COLO668 (cell line): ENCODE results near the gene LCA5L.

ENCODE experiments used
- DNase-seq: peaks from one replicate; lab custom pipeline; 2025; ENCODE audit not compliant: unreplicated experiment; lab: John Stamatoyannopoulos, UW

Gene LCA5L

DNA sequence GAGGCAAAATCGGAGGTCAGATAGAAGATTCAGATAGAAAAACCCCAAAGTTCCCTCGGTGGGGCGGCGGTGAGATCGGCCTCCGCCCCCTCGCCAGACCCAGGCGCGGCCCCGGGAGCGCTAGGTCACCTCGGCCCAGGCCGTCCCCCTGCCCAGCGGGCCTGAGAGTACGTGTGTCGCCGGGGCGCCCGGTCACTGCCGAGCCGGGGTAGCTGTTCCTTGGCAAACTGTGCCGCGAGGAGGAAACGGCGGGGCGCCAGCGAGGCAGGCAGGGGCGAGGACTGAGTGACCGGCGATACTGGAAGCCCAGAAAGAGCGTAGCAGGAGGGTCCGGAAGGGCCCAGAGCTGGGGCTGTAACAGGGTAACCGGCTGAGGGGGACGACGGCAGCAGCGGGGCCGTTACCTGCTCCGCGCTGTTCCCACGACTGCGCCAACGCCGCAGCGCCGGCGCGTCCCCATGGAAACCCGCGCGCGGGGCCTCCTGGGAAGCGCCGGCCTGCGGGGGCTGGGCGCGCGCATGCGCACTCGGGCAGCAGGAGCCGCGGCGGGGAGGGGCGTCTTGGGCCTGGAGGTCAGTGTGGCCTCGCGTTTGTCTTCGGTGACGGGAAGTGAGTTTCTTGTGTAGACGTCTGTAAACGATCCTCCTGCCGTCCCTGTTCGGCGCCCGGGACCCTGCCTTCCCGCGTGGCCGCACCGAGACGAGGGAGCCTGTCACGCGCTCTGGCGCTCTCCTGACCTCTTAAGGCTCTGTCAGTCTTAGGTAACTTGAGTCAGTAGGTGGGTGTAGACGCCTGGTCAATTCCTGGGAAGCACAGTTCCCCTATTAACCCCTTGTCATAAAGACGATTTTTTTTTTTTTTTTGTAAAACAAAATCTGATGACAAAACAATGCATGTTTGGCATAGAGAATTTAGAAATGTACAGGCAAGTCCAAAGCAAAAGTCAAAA is at the start of gene LCA5L:
Gene LCA5L, minus strand, starts transcription at position 458 of the 949 bp plus-strand sequence. CDS start 17,285 bp downstream, outside the sequence.
- DNase-seq, result peak; percentile 96

DNA sequence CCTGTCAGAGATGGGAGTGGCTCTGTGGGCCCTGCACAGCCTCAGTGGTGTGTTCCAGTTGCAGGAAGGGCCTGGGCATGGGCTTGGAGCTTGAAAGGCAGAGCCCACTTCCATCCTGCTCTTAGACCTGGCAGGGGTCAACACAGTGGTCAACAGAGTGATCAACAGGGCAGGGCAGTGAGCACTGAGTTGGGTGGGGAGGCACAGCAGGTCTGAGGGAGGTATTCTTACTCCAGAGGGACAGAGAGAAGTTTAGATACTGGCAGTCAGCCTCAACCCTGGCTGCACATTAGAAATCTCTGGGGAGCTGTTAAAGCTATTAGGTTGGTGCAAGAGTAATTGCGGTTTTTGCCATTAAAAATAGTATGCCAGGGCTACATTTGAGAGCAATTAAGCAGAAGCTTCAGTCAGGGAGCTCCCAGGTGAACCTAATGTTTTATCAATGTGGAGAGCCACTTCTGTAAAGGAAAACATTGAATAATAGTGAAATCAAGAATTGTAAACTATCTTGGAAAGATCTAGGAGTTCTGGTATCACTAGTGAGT is 43.9 kb upstream of the LCA5L start:
- DNase-seq, result no peak

DNA sequence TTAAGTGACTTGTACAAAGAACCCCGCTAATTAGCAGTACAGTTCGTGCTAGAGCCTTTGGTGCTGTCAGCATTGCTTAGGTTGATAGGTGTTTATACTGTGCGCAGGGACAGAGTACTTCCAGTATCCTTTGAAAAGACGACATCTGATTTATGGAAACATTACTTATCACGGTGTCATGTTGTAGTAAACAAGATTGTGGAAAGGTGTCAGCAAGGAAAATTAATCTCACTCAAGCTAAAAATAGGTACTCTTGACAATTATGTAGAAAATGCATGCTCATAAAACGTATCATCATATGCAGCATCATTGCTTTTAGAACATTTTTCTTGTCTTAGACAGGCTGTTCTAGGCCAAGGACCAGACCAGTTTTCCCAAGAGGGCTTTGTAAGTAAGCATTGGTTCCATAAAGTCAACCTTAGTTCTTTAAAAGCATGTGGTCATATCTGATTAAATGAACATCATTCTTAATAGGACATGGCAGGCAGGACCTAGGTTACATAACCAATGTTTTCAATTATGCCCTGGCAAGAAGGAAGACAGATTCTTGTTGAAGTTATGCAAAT is 39.2 kb upstream of the LCA5L start:
- no peak for DNase-seq

DNA sequence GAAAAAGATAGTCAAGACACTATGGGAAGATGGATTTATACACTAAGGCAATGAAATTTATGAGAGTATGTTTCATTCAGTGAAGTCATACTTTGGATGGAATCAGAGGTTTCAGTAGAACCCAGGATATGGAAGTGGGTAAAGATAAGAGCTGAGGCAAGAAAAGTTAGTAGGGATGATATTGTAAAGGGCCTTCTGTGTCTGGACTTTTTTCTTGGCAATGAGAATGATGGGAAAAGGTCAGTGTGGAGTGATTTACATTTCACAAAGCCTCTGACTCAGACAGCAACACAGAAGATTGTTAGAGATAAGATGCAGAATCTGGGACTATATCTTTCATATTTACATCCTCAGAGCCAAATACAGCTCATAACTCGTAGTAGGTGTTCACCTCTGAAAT is 38.3 kb upstream of the LCA5L start:
- DNase-seq, result no peak

DNA sequence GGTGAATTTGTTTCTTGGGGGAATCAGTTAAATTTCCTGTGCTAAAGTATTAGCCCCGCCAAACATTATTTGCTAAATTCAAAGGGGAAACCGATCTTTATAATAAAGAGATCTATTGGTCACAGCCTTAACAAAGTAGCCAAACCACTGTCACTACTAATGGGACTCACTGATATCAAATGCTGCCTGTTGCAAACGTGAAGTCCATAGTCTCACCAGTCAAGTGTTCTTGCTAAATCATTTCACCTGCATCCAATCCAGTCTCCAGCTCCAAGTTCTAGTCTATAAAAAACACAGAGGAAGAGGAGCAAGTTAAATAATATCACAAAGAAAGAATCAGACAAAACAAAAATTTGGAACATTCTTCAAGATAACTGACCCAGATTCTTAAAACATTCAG is 36.3 kb upstream of the LCA5L start:
- DNase-seq, result no peak

DNA sequence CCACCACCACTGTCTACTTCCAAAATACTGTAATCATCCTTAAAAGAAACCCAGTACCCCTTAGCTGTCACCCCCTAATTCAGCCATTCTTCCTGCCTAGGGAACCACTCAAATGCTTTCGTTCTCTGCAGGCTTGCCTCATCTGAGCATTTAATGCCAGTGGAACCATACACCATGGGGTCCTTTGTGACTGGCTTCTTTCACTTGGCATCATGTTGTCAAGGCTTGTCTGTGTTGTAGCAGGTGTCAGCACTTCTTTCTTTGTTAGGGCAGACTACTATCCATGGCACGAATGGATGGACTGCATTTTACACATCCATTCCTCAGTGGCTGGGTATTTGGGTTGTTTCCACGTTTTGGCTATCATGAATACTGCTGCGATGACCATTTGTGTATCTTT is 34.7 kb upstream of the LCA5L start:
- DNase-seq, result no peak

DNA sequence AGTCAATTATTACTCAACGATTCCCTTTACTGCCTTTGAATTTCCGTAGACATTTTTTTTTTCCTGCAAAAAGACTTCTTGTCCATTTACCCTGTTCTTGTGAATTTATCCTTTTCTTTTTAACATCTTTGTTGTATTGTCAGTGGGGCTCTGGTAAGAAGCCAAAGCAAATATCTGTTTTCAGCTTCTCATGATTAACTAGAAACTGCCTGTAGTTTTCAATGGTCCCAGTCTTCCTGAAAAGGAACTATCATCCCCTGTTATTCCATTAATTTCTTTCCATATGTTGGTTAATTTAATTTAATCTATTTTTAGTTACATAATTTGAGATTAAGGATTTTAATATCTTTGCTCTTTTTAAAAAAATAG is 34.2 kb upstream of the LCA5L start:
- no peak for DNase-seq

DNA sequence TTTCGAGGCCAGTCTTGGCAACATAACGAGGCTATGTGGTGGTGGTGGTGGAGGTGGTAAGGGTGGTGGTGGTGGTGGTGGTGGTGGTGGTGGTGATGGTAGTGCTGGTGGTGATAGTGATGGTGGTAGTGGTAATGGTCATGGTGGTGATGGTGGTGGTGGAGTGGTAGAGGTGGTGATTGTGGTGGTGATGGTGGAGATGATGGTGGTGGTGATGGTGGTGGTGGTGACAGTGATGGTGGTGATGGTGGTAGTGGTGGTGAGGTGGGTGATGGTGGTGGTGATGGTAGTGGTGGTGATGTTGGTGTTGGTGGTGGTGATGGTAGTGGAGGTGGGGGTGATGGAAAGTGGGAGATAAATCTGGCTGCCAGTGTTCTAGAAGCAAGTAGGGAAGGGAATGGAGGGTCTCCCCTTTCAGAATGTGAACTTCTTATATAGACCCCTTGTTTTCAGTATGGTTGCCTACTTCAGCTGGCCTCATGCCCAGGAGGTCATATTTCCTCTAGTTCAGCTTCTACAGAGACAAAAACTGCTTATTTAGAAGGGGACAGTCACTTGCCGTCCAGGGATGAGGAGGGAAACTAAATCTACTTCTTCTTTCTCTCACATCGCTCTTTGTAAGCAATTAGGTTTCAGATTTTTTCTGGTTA is 33.7 kb upstream of the LCA5L start:
- DNase-seq, result no peak

DNA sequence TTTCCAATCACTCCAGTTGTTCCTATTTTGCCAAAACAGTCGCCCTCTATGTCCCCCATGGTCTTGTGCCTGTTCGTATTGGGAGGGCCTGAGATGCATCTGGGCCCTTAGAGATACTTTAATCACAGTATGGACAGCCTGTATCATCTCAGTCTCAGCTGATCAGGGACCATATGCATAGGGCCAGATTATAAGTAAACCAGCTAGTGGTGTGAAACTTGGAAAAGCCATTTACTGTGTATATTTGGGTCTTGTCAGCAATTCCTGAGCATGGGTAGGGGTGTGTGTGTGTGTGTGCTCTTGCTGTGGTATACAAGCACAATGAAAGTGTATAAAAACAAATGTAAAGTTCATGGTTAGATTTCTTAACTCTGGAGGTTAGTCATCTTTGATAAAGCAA is 29.0 kb upstream of the LCA5L start:
- DNase-seq, result no peak

DNA sequence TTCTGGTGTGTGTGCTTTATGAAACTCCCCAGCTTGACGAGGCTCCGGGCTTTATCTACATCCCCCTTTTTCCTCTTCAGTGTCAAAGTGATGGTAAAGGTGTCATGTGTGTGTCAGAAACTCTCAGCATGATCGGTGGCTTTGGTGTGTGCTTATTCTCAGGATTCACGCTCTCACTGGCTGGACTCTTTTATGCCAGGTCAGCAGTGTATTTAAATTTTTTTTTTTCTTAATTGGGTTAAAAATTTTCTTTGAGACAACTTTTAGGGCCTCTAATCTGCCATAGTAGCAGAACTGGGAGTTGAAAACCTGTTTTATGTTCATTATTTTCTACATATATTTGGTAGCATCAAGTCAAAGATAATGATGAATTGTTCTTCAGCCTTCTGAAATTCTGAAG is 27.2 kb upstream of the LCA5L start:
- no peak for DNase-seq

DNA sequence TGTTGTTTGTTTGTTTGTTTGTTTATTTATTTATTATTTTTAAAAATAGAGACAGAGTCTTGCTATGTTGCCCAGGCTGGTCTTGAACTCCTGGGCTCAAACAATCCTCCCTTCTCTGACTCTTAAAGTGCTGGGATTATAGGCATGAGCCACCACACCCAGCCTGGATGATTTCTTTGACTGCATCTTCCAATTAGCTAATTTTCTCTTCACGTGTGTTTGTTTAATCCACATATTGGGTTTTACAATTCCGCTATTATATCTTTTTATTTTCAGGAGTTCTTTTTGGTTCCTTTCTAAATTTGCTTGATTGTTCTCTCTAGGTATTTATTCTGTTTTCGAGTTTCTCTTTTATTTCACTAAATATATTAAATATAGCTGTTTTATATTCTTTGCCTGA is 26.0 kb upstream of the LCA5L start:
- no peak for DNase-seq

DNA sequence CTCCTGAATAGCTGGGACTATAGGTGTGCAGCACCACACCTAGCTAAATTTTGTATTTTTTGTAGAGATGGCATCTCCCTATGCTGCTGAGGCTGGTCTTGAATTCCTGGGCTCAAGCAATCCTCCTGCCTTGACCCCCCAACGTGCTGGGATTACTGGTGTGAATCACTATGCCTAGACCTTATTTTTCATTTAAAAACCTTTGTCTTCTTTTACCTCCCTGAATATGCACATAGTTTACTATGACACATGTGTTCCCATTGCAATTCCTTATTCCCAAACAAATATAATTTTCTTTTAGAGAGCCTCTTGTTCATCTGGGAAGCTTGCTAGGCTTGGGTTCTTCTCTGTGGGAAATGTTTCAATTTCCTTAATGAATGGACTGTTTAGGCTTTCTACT is 23.0 kb upstream of the LCA5L start:
- no peak for DNase-seq

DNA sequence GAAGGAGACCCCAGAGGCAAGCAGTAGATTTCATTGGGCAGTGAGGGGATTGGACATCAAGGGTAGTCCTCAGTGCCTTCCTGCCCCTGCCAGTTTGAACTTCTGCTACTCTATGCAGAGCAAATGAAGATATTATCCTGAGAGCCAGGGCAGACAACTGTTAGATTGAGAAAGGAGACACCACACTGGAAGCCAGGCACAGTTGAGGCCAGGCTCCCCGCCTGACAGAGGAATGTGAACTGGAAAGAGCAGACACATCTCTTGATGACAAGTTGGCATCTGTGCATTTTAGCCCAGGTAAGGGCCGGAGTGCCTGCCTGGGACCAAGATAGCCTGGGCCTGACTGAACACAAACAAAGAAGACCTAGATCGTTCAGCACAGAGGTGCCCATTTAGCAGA is 22.2 kb upstream of the LCA5L start:
- no peak for DNase-seq

DNA sequence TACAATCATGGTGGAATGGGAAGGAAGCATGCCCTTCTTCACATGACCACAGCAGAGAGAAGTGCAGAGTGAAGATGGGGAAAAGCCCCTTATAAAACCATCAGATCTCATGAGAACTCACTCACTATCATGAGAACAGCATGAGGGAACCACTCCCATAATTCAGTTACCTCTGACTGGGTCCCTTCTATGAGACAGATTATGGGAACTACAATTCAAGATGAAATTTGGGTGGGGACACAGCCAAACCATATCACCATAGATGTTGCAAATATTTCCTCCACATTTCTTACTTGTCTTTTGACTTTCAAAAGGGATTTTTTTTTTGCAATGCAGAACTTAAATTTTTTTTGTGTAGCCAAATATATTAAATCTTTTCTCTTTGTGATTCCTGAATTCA is 21.0 kb upstream of the LCA5L start:
- DNase-seq, result no peak

DNA sequence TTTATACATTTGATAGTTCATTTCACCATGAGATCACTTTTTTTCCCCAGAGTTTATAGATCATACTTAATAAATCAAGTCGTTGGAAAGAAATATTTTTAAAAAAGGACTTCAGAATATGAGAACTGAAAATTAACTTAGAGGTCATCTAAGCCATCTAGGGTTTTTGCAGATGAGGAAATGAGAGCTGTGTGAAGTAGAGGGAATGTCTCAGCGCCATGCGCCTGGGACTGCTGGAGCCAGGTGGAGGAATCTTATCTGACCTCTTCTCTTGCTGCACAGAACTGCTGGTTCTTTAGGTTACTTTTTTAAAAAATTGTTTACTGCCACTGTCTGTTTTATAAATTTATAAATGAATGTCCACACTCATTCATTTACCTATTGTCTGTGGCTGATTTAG is 17.7 kb upstream of the LCA5L start:
- DNase-seq, result no peak

DNA sequence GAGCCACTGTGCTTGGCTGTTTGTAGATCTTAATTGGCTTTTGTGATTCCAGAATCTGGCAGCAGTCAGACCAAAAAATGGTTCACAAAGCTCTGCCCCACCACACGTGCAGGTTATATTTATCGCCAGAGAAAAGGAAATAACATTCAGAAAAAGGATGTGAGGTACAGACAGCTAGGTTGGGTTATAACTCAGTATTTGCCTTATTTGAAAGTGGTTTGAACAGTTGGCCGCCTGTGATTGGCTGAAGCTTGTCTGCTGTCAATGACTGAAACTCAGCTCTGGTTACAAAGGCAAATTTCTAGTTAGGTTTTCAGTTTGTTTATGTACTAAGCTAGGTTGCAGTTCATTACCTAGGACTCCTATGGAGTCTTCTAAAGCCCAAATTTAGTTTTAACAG is 15.8 kb upstream of the LCA5L start:
- no peak for DNase-seq

DNA sequence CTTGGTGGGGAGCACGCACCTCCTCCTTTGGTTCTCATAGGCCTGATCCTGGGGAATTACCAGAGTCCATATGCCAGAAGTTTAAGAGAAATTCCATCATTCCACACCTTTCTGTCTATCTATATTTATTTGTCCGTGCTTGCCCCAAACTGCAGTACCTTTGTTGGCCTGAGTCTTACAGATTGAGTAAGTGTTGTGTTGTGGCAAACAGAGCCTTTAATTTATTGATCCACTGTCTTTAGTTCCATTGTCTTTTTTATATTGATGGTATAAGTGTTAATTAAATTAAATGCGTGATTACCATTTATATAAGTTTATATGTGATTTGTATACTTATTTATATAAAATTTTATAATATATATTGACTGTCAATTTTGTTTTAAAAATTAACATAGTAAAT is 11.1 kb upstream of the LCA5L start:
- no peak for DNase-seq

DNA sequence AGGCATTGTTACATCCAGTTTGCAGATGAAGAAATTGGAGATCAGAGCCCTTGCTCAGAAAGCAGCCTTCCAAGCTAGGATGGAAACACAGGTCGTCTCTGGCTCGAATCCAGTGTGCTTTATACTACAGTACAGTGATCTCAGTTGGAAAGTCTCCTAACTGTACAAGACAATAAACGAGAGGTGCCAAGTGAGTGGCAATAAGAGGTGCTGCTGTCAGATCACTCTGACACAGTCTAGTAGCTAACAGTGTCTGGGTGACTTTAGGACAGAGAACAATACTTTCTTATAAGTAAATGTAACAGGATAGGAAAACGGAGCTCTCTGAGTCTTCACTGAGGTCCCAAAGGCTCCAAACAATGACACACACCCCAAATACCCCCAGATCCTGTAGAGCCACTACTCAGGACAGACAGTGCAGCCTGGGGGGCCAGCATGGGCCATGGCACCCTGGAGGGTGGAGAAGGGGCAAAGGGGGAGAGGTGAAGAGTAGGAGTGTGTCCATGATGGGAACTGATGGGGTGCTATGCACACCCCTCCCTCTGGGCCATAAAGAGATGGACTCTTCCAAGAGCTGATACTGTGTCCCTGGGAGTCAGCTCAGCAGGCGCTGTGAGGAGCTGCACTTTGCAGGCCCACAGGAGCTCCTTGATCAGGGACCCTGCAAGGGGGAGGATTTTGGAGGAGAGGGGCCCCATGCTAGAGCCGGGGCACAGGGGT is 9.5 kb upstream of the LCA5L start:
- no peak for DNase-seq

DNA sequence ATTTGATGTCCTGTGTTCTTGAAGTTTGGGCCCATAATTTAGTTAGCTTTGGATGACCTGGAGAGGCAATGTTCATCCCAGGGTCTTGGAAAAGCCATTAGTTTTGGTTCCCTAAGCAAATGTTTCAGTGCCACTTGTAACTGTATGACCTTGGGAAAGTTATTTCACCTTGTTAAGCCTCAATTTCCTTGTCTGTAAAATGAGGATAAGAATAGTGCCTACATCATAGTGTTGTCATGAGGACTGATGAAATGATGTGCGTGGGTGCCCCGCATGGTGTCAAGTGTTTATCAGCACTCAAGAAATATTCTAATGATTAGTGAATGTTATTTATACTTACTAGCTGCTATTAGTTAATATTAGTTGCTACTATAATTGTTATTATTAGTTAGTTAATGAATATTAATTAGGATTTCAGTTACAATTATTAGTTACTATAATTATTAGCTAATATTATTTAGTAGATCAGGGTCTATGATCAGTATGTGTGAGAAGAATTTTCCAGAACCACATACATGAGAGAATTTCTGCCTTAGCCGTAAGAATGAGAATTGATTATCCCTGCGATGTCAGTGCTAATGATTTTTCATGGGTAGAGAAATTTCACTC is 8.1 kb upstream of the LCA5L start:
- no peak for DNase-seq

DNA sequence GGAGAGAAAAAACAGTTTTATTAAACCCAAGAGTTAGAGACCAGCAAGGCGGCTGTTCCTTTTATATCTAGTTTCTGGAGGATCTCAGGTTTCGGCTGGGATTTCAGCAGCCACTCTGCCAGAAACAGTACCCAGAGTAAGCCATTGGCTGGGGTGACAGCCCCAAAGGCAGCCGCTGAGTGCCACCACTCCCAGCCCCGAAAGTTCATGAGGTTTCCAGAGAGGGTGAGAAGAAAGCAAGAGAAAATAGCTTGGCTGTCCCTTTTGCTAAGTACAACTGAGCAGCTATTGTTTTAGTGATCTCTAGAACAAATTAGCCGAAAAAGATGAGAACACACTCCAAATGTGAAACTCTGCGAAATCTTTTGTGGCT is 7.4 kb upstream of the LCA5L start:
- DNase-seq, result no peak
